Loucy (cell line): ENCODE measurements around the gene MARK3.

ENCODE experiments used
- H2AFZ ChIP-seq: fragments of 200-600 bp; sonication (generic); 2 replicates; pipeline ENCODE4 v1.6.0; 2016; ENCODE audit warnings: antibody characterized with exemption, mild to moderate bottlenecking, low read length, moderate library complexity
- H3F3A ChIP-seq: fragments of 200-600 bp; 2 replicates; pipeline ENCODE4 v1.6.0; 2016; ENCODE audit warnings: antibody characterized with exemption, low read depth, mild to moderate bottlenecking
- H3K27me3 ChIP-seq: fragments of 200-600 bp; sonication (generic); 2 replicates; pipeline ENCODE4 v1.6.1; 2014; ENCODE audit warnings: low read length, mild to moderate bottlenecking; ENCODE audit not compliant: insufficient read depth, poor library complexity, severe bottlenecking
- H3K36me3 ChIP-seq: fragments of 200-600 bp; sonication (generic); 2 replicates; pipeline ENCODE4 v1.6.1; 2016; ENCODE audit warnings: low read length; ENCODE audit not compliant: insufficient read depth
- H3K4me1 ChIP-seq: fragments of 200-600 bp; sonication (generic); 2 replicates; pipeline ENCODE4 v1.5.1; 2014; ENCODE audit warnings: low read length, mild to moderate bottlenecking; ENCODE audit not compliant: insufficient read depth, poor library complexity, severe bottlenecking
- H3K4me2 ChIP-seq: fragments of 200-600 bp; sonication (generic); 2 replicates; pipeline ENCODE4 v1.6.0; 2014; ENCODE audit warnings: antibody characterized with exemption, low read length, low read depth, mild to moderate bottlenecking; ENCODE audit not compliant: poor library complexity, severe bottlenecking
- H3K4me3 ChIP-seq: fragments of 200-600 bp; sonication (generic); 2 replicates; pipeline ENCODE4 v1.5.1; 2014; ENCODE audit warnings: low read length, mild to moderate bottlenecking, mixed read lengths; ENCODE audit not compliant: poor library complexity, severe bottlenecking
- H3K79me2 ChIP-seq: fragments of 200-600 bp; sonication (generic); 2 replicates; pipeline ENCODE4 v1.6.1; 2014; ENCODE audit warnings: low read length; ENCODE audit not compliant: insufficient read depth
- H3K9ac ChIP-seq: fragments of 200-600 bp; sonication (generic); 2 replicates; pipeline ENCODE4 v1.6.0; 2014; ENCODE audit warnings: mild to moderate bottlenecking, low read depth, low read length, moderate library complexity; ENCODE audit not compliant: poor library complexity, severe bottlenecking
- H3K9me2 ChIP-seq: fragments of 200-600 bp; sonication (generic); replicated peaks from 2 replicates; pipeline ENCODE4 v1.6.1; 2016; ENCODE audit warnings: low read depth, low read length, mixed read lengths
- H3K9me3 ChIP-seq: fragments of 200-600 bp; sonication (generic); 2 replicates; pipeline ENCODE4 v1.6.1; 2014; ENCODE audit warnings: mild to moderate bottlenecking, antibody characterized with exemption, low read length, low read depth; ENCODE audit not compliant: insufficient read depth
- H4K20me1 ChIP-seq: fragments of 200-600 bp; sonication (generic); 2 replicates; pipeline ENCODE4 v1.6.0; 2014; ENCODE audit warnings: antibody characterized with exemption, low read length, mild to moderate bottlenecking; ENCODE audit not compliant: insufficient read depth, poor library complexity, severe bottlenecking
- EZH2phosphoT487 ChIP-seq: fragments of 200-600 bp; IDR thresholded peaks from 2 replicates; pipeline ENCODE4 v1.6.1; 2018; ENCODE audit warnings: antibody characterized with exemption, mild to moderate bottlenecking, moderate library complexity, borderline replicate concordance
- TF ChIP-seq, protein P1 (sequence below): fragments of 200-600 bp; sonication (generic); conservative IDR thresholded peaks from 2 replicates; pipeline ENCODE4 v1.5.1; 2014; ENCODE audit warnings: mild to moderate bottlenecking, antibody characterized with exemption, low read length

The MARK3 gene

DNA sequence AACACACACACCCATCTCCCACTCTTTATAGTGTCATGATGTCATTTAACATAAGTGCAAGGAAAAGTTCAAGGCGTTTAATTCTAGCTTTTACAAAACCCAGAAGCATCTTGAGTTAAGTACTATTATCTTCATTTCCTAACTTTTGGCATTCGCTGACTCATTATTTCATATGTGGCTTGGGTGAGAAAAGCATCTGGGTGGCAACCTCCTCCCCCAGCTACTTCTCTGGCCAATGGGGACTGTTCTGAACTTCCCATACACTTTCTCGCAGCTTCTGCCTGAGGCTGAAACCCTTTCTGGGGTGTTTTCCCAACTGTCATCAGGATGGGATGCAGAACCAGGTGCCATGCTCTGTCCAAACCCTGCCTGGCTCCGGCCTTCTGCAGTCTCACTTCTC is 2.8 kb upstream of the MARK3 start:
- Histone ChIP-seq H3K4me3 (no peak overlapping the region), H3K9me3 (no peaks in the 10 kb centered on the region), H3F3A (peaks cover 3% of the 10 kb centered on the region; the same call in 1 of the 2 replicates), H3K9ac (no peak overlapping the region), H3K79me2 (peaks cover 20% of the 10 kb centered on the region), H3K27me3 (no peaks in the 10 kb centered on the region), H2AFZ (no peak overlapping the region), H3K4me2 (no peak overlapping the region), H3K9me2 (no peaks in the 10 kb centered on the region), H4K20me1 (peaks cover 17% of the 10 kb centered on the region), H3K36me3 (no peaks in the 10 kb centered on the region), H3K4me1 (peaks cover 13% of the 10 kb centered on the region)
- TF ChIP-seq, protein P1, sequence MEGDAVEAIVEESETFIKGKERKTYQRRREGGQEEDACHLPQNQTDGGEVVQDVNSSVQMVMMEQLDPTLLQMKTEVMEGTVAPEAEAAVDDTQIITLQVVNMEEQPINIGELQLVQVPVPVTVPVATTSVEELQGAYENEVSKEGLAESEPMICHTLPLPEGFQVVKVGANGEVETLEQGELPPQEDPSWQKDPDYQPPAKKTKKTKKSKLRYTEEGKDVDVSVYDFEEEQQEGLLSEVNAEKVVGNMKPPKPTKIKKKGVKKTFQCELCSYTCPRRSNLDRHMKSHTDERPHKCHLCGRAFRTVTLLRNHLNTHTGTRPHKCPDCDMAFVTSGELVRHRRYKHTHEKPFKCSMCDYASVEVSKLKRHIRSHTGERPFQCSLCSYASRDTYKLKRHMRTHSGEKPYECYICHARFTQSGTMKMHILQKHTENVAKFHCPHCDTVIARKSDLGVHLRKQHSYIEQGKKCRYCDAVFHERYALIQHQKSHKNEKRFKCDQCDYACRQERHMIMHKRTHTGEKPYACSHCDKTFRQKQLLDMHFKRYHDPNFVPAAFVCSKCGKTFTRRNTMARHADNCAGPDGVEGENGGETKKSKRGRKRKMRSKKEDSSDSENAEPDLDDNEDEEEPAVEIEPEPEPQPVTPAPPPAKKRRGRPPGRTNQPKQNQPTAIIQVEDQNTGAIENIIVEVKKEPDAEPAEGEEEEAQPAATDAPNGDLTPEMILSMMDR: no peak
- no peak for TF ChIP-seq EZH2phosphoT487

DNA sequence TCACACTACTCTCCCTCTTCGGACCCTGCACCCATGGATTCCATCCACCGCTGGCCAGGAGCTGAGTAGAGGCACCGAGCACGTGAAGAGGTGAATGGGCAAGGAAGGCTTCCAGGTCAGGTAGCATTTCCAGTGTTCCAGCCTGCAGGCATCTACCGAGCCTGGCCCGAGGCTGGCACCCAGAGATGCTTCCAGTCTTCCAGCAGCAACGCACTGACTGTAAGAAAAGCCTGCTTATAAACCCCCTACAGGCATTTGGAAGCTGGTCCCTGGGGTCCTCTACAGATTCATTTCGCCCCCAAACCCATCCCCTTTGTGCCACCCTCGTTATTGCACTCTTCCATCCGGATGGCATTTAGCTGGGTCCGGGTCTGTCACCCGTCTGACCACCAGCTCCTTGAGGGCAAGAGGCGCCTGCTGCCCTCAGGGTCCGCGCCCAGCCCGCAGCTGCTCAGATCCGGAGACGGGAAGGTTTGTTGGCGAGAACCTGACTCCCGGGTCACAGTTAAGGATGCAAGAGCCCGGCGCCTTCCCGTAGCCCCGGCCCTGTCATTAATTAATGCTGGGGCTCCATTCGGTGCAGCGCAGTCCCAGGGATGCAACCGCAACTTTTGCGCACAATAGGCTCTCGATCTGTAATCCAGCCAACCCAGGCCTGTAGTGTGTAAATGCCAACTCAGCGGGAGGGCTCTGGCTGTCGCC is 614 bp upstream of the MARK3 start:
- H2AFZ ChIP-seq: peak overlapping the region; percentile 85
- no peaks in the 10 kb centered on the region for H3K9me2 ChIP-seq
- TF ChIP-seq, protein P1: no peak
- no peak for TF ChIP-seq EZH2phosphoT487
- H3K79me2 ChIP-seq: peaks cover 42% of the 10 kb centered on the region
- no peaks in the 10 kb centered on the region for H3K27me3 ChIP-seq
- peak overlapping the region; percentile 95 for H3K4me3 ChIP-seq
- peaks cover 32% of the 10 kb centered on the region for H4K20me1 ChIP-seq
- peaks cover 3% of the 10 kb centered on the region; the same call in 1 of the 2 replicates for H3F3A ChIP-seq
- H3K4me2 ChIP-seq: peak overlapping the region; percentile 87
- no peaks in the 10 kb centered on the region for H3K36me3 ChIP-seq
- H3K9ac ChIP-seq: peak overlapping the region; percentile 86
- no peaks in the 10 kb centered on the region for H3K9me3 ChIP-seq
- peaks cover 25% of the 10 kb centered on the region for H3K4me1 ChIP-seq

DNA sequence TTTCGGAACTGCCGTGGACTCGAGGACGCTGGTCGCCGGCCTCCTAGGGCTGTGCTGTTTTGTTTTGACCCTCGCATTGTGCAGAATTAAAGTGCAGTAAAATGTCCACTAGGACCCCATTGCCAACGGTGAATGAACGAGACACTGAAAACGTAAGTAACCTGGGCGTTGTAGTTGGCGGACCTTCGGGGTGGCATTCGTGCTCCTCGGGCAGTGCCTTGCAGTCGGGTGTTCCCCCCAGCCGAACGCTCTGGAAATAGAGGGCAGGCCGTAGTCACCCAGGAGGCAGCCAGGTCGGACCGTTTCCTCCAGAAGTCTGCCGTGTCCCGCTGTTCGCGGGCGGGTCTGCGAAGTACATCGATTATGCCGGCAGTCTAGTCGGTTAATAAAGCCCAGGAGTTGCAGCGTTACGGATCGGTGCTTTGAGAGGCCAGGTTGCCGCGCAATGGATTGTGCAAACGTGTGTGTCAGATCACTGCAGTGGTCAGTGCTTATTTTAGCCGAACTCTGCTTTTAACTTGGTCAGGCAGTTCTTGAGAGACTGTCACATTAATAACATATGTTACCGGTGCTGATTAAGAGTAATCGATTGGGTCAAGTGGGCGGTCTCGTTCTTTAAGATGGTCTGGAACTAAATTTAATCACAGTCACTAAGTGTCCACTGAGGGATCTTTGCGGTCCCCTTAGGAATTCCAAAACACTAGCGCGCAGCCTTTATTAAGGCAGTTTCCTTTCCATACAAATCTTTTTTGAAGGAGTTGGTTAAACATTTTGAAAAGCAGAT is 906 bp downstream of the MARK3 start:
- Histone ChIP-seq H3K9ac (peak overlapping the region; percentile 86), H2AFZ (peak overlapping the region; percentile 85; the same call in 1 of the 2 replicates), H4K20me1 (peaks cover 38% of the 10 kb centered on the region), H3K79me2 (peaks cover 55% of the 10 kb centered on the region), H3K4me2 (peak overlapping the region; percentile 96), H3K9me3 (no peaks in the 10 kb centered on the region), H3K4me3 (peak overlapping the region; percentile 95), H3K36me3 (no peaks in the 10 kb centered on the region), H3F3A (peaks cover 8% of the 10 kb centered on the region; the same call in 1 of the 2 replicates), H3K4me1 (peaks cover 25% of the 10 kb centered on the region), H3K27me3 (no peaks in the 10 kb centered on the region), H3K9me2 (no peaks in the 10 kb centered on the region)
- TF ChIP-seq EZH2phosphoT487: no peak
- TF ChIP-seq, protein P1: no peak
